GM12874 (cell line): ENCODE results near the gene PCK2.

Experiments used
- CTCF ChIP-seq: IDR thresholded peaks from 2 replicates; pipeline ENCODE4 v1.5.1; 2011; ENCODE audit warnings: low read depth, mild to moderate bottlenecking, control low read depth, low read length, moderate library complexity; ENCODE audit not compliant: insufficient read depth

Gene PCK2

GRCh38 chr14:24150567-24150966, 56.5 kb downstream of the PCK2 start:
- TF ChIP-seq CTCF = no peak

DNA sequence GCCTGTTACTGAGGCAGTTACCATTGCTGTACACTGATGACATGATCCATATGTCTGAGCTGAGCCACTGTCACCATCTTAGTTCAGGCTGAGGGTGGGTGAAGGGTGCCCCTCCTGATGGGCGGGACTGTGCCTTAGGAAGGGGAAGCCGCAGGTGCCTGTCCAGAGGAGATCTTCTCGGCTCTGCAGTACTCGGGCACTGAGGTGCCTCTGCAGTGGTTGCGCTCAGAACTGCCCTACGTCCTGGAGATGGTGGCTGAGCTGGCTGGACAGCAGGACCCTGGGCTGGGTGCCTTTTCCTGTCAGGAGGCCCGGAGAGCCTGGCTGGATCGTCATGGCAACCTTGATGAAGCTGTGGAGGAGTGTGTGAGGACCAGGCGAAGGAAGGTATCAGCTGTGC, 56.9 kb downstream of the PCK2 start:
- no peak for TF ChIP-seq CTCF

DNA sequence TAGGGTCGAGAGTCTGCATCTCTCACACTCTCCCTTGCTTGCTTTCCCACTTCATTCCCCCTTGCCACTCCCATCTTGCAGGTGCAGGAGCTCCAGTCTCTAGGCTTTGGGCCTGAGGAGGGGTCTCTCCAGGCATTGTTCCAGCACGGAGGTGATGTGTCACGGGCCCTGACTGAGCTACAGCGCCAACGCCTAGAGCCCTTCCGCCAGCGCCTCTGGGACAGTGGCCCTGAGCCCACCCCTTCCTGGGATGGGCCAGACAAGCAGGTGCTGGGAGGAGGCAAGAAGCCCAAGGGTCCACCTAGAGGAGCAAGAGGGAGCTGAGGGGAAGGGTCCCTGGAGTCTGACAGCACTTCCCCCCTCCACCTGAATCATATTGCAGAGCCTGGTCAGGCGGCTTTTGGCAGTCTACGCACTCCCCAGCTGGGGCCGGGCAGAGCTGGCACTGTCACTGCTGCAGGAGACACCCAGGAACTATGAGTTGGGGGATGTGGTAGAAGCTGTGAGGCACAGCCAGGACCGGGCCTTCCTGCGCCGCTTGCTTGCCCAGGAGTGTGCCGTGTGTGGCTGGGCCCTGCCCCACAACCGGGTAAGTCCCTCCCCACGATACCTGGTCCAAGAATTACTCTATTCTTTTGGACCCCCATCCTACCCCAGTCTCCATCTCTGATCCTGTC, 57.4 kb downstream of the PCK2 start:
- no peak for TF ChIP-seq CTCF
